Mammary epithelial cell (primary cell): ENCODE results near the gene SLC2A3.
"Not testable (repeated sequence)": the region's sequence is repeated elsewhere in the genome, so short reads cannot be mapped to it uniquely, and the experiment has no call there.

Experiments
- EZH2 ChIP-seq: IDR thresholded peaks from 2 replicates; pipeline ENCODE4 v1.6.1; 2012; ENCODE audit warnings: low read length, inconsistent platforms, borderline replicate concordance
- TF ChIP-seq, protein P1 (sequence below), 2 donors: IDR thresholded peaks in 1 of 2; conservative IDR thresholded peaks in 1 of 2; 2 replicates each; pipeline ENCODE4 v1.5.1; 2011 to 2012; ENCODE audit warnings: inconsistent platforms in 2 of 2, low read length in 2 of 2, mild to moderate bottlenecking in 2 of 2, control low read depth in 1 of 2, low read depth in 1 of 2; ENCODE audit not compliant: insufficient read depth in 1 of 2; ENCODE audit errors: extremely low read depth in 1 of 2

DNA sequence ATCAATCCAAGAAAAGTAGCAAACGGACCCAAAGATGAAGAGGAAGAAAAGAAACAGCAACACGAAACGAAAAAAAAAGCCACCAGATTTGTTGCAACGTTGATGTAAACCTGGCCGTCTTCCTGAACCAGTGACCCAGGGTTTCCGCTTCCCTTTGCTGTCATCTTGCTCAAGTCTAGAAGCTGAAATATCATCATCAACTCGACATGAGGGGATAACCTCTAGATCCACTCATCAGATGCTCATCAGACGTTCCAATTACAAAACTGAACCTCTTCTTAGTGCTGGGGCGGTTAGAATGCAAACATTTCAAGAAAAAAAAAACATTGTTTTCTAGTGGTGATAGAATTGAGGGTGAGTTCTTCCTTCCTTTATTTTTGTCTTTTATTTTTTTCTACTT is 36.3 kb upstream of the SLC2A3 start:
- TF ChIP-seq, protein P1, sequence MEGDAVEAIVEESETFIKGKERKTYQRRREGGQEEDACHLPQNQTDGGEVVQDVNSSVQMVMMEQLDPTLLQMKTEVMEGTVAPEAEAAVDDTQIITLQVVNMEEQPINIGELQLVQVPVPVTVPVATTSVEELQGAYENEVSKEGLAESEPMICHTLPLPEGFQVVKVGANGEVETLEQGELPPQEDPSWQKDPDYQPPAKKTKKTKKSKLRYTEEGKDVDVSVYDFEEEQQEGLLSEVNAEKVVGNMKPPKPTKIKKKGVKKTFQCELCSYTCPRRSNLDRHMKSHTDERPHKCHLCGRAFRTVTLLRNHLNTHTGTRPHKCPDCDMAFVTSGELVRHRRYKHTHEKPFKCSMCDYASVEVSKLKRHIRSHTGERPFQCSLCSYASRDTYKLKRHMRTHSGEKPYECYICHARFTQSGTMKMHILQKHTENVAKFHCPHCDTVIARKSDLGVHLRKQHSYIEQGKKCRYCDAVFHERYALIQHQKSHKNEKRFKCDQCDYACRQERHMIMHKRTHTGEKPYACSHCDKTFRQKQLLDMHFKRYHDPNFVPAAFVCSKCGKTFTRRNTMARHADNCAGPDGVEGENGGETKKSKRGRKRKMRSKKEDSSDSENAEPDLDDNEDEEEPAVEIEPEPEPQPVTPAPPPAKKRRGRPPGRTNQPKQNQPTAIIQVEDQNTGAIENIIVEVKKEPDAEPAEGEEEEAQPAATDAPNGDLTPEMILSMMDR (conservative IDR thresholded peaks at IDR 0.05 in 1 of 2, IDR thresholded peaks at IDR 0.05 in 1 of 2; ENCODE audit: extremely low read depth in 1 of 2, insufficient read depth in 1 of 2, low read depth in 1 of 2, low read length in 2 of 2) = not testable (repeated sequence)
- TF ChIP-seq EZH2 = not testable (repeated sequence)
